Measurements from ENCODE around the gene PACRG.

DNA sequence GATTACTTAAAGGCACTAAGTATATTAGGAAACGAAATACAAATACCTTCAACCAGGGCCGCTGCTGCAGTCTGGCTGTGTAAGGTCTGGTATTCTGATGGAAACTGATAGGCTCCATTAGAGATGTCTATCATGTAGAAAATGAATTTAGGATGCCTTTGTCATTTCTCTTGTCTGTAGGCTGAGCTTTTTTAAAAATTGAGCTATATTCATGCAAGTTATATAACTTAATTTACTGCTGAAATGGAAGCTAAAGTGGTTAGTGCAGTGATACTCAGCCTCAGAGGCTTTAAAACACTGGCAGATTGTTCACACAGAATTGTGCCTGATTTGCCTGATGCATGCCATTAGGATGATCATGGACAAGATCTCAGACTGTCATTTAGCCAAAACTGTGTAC is 400.6 kb downstream of the PACRG start:
- no peak for TF ChIP-seq POLR2A (IDR thresholded peaks at IDR 0.05)
- TF ChIP-seq, protein P1, sequence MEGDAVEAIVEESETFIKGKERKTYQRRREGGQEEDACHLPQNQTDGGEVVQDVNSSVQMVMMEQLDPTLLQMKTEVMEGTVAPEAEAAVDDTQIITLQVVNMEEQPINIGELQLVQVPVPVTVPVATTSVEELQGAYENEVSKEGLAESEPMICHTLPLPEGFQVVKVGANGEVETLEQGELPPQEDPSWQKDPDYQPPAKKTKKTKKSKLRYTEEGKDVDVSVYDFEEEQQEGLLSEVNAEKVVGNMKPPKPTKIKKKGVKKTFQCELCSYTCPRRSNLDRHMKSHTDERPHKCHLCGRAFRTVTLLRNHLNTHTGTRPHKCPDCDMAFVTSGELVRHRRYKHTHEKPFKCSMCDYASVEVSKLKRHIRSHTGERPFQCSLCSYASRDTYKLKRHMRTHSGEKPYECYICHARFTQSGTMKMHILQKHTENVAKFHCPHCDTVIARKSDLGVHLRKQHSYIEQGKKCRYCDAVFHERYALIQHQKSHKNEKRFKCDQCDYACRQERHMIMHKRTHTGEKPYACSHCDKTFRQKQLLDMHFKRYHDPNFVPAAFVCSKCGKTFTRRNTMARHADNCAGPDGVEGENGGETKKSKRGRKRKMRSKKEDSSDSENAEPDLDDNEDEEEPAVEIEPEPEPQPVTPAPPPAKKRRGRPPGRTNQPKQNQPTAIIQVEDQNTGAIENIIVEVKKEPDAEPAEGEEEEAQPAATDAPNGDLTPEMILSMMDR (IDR thresholded peaks at IDR 0.05) = no peak
